HEK293 (cell line): Measurements from ENCODE around the gene SBF2.

Experiments used
- CTCF ChIA-PET: fragments of 350-600 bp; formaldehyde crosslinking; extraction: SDS; loops from one replicate; lab custom pipeline; 2021; ENCODE audit warnings: antibody characterized with exemption; lab: Yijun Ruan, JAX
- POLR2A ChIA-PET: fragments of 300-600 bp; formaldehyde crosslinking; extraction: SDS; loops from one replicate; lab custom pipeline; 2020; ENCODE audit warnings: antibody characterized with exemption, inconsistent platforms; lab: Yijun Ruan, JAX
- H3K27ac ChIP-seq: fragments of 200-500 bp; sonication (Bioruptor generic); 2 replicates; pipeline ENCODE4 v1.5.1; 2014; ENCODE audit warnings: low read depth, low read length, control low read depth, inconsistent platforms; ENCODE audit errors: extremely low read depth
- H3K36me3 ChIP-seq, 2 experiments: fragments of 200-500 bp in 1 of 2; sonication (Bioruptor generic) in 1 of 2; 1 replicate in 1 of 2; 2 replicates in 1 of 2; pipeline ENCODE4 v1.5.1; 2014 to 2017; ENCODE audit warnings: inconsistent platforms in 2 of 2, low read length in 2 of 2; ENCODE audit not compliant: control insufficient read depth in 2 of 2, insufficient read depth in 1 of 2
- H3K4me1 ChIP-seq: fragments of 200-500 bp; sonication (Bioruptor generic); 2 replicates; pipeline ENCODE4 v1.5.1; 2014; ENCODE audit warnings: mild to moderate bottlenecking, low read length, inconsistent platforms; ENCODE audit not compliant: control insufficient read depth, insufficient read depth
- H3K4me3 ChIP-seq: 2 replicates; pipeline ENCODE4 v1.5.1; 2011; ENCODE audit warnings: low read depth, mild to moderate bottlenecking, control low read depth, low read length, moderate library complexity
- H3K9me3 ChIP-seq: fragments of 200-500 bp; sonication (Bioruptor generic); 2 replicates; pipeline ENCODE4 v1.5.1; 2014; ENCODE audit warnings: low read depth, low read length, inconsistent platforms; ENCODE audit not compliant: control insufficient read depth, insufficient read depth
- FEZF1 ChIP-seq: fragments of 450-650 bp; formaldehyde crosslinking; IDR thresholded peaks from 2 replicates; pipeline ENCODE4 v1.5.1; 2016; ENCODE audit warnings: missing biosample characterization, missing genetic modification characterization
- GFI1B ChIP-seq: fragments of 450-650 bp; formaldehyde crosslinking; IDR thresholded peaks from 2 replicates; pipeline ENCODE4 v1.5.1; 2016; ENCODE audit warnings: missing biosample characterization, missing genetic modification characterization
- SCRT1 ChIP-seq: fragments of 450-650 bp; formaldehyde crosslinking; IDR thresholded peaks from 2 replicates; pipeline ENCODE4 v1.5.1; 2016; ENCODE audit warnings: missing biosample characterization, missing genetic modification characterization, borderline replicate concordance
- SETDB1 ChIP-seq: IDR thresholded peaks from one replicate; pipeline ENCODE4 v1.6.1; 2017; ENCODE audit warnings: mild to moderate bottlenecking, low read length, moderate library complexity, mixed read lengths; ENCODE audit not compliant: insufficient read length
- ZBTB8A ChIP-seq: fragments of 450-650 bp; formaldehyde crosslinking; IDR thresholded peaks from 2 replicates; pipeline ENCODE4 v1.5.1; 2016; ENCODE audit warnings: missing biosample characterization, missing genetic modification characterization
- ZFP37 ChIP-seq: fragments of 450-650 bp; formaldehyde crosslinking; IDR thresholded peaks from 2 replicates; pipeline ENCODE4 v1.5.1; 2016; ENCODE audit warnings: missing biosample characterization, missing genetic modification characterization
- ZNF146 ChIP-seq: fragments of 450-650 bp; formaldehyde crosslinking; IDR thresholded peaks from 2 replicates; pipeline ENCODE4 v1.5.1; 2016; ENCODE audit warnings: missing biosample characterization, missing genetic modification characterization
- ZNF2 ChIP-seq: fragments of 450-650 bp; formaldehyde crosslinking; IDR thresholded peaks from 2 replicates; pipeline ENCODE4 v1.5.1; 2016; ENCODE audit warnings: missing biosample characterization, missing genetic modification characterization
- ZNF214 ChIP-seq: fragments of 450-650 bp; formaldehyde crosslinking; IDR thresholded peaks from 2 replicates; pipeline ENCODE4 v1.5.1; 2017; ENCODE audit warnings: missing biosample characterization, mild to moderate bottlenecking, missing genetic modification characterization, borderline replicate concordance
- ZNF221 ChIP-seq: fragments of 450-650 bp; formaldehyde crosslinking; IDR thresholded peaks from 2 replicates; pipeline ENCODE4 v1.5.1; 2017; ENCODE audit warnings: missing biosample characterization, missing genetic modification characterization, borderline replicate concordance
- ZNF26 ChIP-seq: fragments of 450-650 bp; formaldehyde crosslinking; IDR thresholded peaks from 2 replicates; pipeline ENCODE4 v1.5.1; 2016; ENCODE audit warnings: missing biosample characterization, missing genetic modification characterization
- ZNF266 ChIP-seq: fragments of 450-650 bp; formaldehyde crosslinking; IDR thresholded peaks from 2 replicates; pipeline ENCODE4 v1.5.1; 2016; ENCODE audit warnings: missing biosample characterization, missing genetic modification characterization, low read depth
- ZNF274 ChIP-seq, 2 experiments: fragments of 200-500 bp in 1 of 2; fragments of 450-650 bp in 1 of 2; sonication (Bioruptor generic) in 1 of 2; formaldehyde crosslinking in 1 of 2; IDR thresholded peaks; 2 replicates each; pipeline versions ENCODE4 v1.5.1 to v1.6.1; 2014 to 2016; ENCODE audit warnings: borderline replicate concordance in 1 of 2, inconsistent platforms in 1 of 2, low read length in 1 of 2, missing biosample characterization in 1 of 2, missing genetic modification characterization in 1 of 2
- ZNF341 ChIP-seq: fragments of 450-650 bp; formaldehyde crosslinking; IDR thresholded peaks from 2 replicates; pipeline ENCODE4; 2016; ENCODE audit warnings: low read depth, missing biosample characterization, missing genetic modification characterization
- ZNF404 ChIP-seq: fragments of 450-650 bp; formaldehyde crosslinking; IDR thresholded peaks from 2 replicates; pipeline ENCODE4 v1.5.1; 2017; ENCODE audit warnings: missing biosample characterization, missing genetic modification characterization
- ZNF48 ChIP-seq: fragments of 450-650 bp; formaldehyde crosslinking; IDR thresholded peaks from 2 replicates; pipeline ENCODE4 v1.5.1; 2016; ENCODE audit warnings: missing biosample characterization, missing genetic modification characterization
- ZNF514 ChIP-seq: fragments of 450-650 bp; formaldehyde crosslinking; IDR thresholded peaks from 2 replicates; pipeline ENCODE4 v1.5.1; 2016; ENCODE audit warnings: missing biosample characterization, missing genetic modification characterization
- ZNF596 ChIP-seq: fragments of 450-650 bp; IDR thresholded peaks from 2 replicates; pipeline ENCODE4 v1.5.0; 2018; ENCODE audit warnings: missing biosample characterization, mild to moderate bottlenecking, missing genetic modification characterization, moderate library complexity
- ZNF837 ChIP-seq: fragments of 450-650 bp; formaldehyde crosslinking; IDR thresholded peaks from 2 replicates; pipeline ENCODE4 v1.5.1; 2016; ENCODE audit warnings: missing biosample characterization, missing genetic modification characterization
- ZNF843 ChIP-seq: fragments of 450-650 bp; formaldehyde crosslinking; IDR thresholded peaks from 2 replicates; pipeline ENCODE4 v1.5.1; 2016; ENCODE audit warnings: missing biosample characterization, missing genetic modification characterization
- ZSCAN16 ChIP-seq: fragments of 450-650 bp; formaldehyde crosslinking; IDR thresholded peaks from 2 replicates; pipeline ENCODE4 v1.5.1; 2016; ENCODE audit warnings: missing biosample characterization, missing genetic modification characterization
- TF ChIP-seq, protein P1 (sequence below): fragments of 450-650 bp; formaldehyde crosslinking; IDR thresholded peaks from 2 replicates; pipeline ENCODE4 v1.5.1; 2017; ENCODE audit warnings: missing biosample characterization, missing genetic modification characterization
- TF ChIP-seq, protein P2 (sequence below): fragments of 450-650 bp; formaldehyde crosslinking; IDR thresholded peaks from 2 replicates; pipeline ENCODE4 v1.5.1; 2016; ENCODE audit warnings: missing biosample characterization, missing genetic modification characterization
- TF ChIP-seq, protein P3 (sequence below): fragments of 450-650 bp; IDR thresholded peaks from 2 replicates; pipeline ENCODE4 v1.5.1; 2018; ENCODE audit warnings: missing biosample characterization, mild to moderate bottlenecking, missing genetic modification characterization

Gene SBF2

DNA sequence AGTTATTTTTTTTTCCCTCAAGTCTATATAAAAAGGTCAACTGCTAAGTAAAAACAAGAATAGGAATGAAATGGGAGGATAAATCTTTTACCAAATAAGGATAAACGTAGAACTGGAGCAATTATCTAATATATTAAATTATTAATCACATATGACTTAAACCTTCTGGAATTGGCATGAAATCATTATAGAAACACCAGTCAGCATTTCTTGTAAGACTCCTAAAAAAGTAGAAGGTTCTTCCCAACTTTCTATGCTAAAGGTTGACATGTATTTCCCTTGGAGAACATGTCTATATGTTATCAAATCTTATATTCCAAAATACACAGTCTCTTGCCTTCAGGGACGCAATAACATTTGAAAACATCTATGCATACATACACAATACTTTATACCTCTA is 143.2 kb downstream of the SBF2 start (continued):
- TF ChIP-seq ZNF596 (tag by site-specific recombination), result no peak

GRCh38 chr11:10149553-10149952 is 144.5 kb downstream of the SBF2 start:
- H3K4me1 ChIP-seq, result no peaks in the 10 kb centered on the region
- no peak for TF ChIP-seq ZNF341 (tag by site-specific recombination)
- no peak for TF ChIP-seq ZSCAN16 (tag by site-specific recombination)
- no peak for TF ChIP-seq ZNF514 (tag by site-specific recombination)
- no peak for TF ChIP-seq ZNF48 (tag by site-specific recombination)
- no peak for TF ChIP-seq SETDB1
- TF ChIP-seq ZNF837 (tag by site-specific recombination), result no peak
- no peak for TF ChIP-seq ZNF843 (tag by site-specific recombination)
- TF ChIP-seq, protein P1, sequence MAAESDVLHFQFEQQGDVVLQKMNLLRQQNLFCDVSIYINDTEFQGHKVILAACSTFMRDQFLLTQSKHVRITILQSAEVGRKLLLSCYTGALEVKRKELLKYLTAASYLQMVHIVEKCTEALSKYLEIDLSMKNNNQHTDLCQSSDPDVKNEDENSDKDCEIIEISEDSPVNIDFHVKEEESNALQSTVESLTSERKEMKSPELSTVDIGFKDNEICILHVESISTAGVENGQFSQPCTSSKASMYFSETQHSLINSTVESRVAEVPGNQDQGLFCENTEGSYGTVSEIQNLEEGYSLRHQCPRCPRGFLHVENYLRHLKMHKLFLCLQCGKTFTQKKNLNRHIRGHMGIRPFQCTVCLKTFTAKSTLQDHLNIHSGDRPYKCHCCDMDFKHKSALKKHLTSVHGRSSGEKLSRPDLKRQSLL (tag by site-specific recombination), result no peak
- TF ChIP-seq, all 188 proteins: peak for 0
- H3K27ac ChIP-seq, result no peak overlapping the region
- H3K9me3 ChIP-seq, result no peaks in the 10 kb centered on the region
- no peaks in the 10 kb centered on the region for H3K36me3 ChIP-seq
- ChIA-PET CTCF (no interaction called here), POLR2A (no interaction called here)
- no peak overlapping the region for H3K4me3 ChIP-seq

DNA sequence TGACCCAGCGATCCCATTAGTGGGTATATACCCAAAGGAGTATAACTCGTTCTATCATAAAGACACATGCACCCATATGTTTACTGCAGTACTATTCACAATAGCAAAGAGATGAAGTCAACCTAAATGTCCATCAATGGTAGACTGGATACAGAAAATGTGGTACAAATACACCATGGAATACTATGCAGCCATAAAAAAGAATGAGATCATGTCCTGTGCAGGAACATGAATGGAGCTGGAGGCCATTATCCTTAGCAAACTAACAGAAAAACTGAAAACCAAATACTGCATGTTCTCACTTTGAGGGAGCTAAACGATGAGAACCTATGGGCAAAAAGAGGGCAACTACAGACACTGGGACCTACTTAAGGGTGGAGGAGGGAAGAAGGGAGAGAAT is 146.8 kb downstream of the SBF2 start:
- no peaks in the 10 kb centered on the region for H3K4me1 ChIP-seq
- no peak overlapping the region for H3K27ac ChIP-seq
- no peaks in the 10 kb centered on the region for H3K36me3 ChIP-seq
- CTCF ChIA-PET, result no interaction called here
- H3K9me3 ChIP-seq, result no peaks in the 10 kb centered on the region
- no peak for TF ChIP-seq ZNF266 (tag by site-specific recombination)
- TF ChIP-seq, protein P2, sequence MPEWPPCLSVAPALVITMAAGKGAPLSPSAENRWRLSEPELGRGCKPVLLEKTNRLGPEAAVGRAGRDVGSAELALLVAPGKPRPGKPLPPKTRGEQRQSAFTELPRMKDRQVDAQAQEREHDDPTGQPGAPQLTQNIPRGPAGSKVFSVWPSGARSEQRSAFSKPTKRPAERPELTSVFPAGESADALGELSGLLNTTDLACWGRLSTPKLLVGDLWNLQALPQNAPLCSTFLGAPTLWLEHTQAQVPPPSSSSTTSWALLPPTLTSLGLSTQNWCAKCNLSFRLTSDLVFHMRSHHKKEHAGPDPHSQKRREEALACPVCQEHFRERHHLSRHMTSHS (tag by site-specific recombination), result no peak
- TF ChIP-seq GFI1B, result no peak
- TF ChIP-seq ZNF214 (tag by site-specific recombination), result no peak
- no peak for TF ChIP-seq ZNF26 (tag by site-specific recombination)
- TF ChIP-seq ZNF221 (tag by site-specific recombination), result no peak
- TF ChIP-seq ZNF146 (tag by site-specific recombination), result peak; percentile 65
- no peak overlapping the region for H3K4me3 ChIP-seq
- POLR2A ChIA-PET, result no interaction called here

- H3K4me1 ChIP-seq, result no peaks in the 10 kb centered on the region
- POLR2A ChIA-PET, result no interaction called here
- CTCF ChIA-PET, result no interaction called here
- no peak overlapping the region for H3K27ac ChIP-seq
- H3K9me3 ChIP-seq, result no peaks in the 10 kb centered on the region
- H3K36me3 ChIP-seq, result no peaks in the 10 kb centered on the region
- no peak overlapping the region for H3K4me3 ChIP-seq
- TF ChIP-seq, protein P3, sequence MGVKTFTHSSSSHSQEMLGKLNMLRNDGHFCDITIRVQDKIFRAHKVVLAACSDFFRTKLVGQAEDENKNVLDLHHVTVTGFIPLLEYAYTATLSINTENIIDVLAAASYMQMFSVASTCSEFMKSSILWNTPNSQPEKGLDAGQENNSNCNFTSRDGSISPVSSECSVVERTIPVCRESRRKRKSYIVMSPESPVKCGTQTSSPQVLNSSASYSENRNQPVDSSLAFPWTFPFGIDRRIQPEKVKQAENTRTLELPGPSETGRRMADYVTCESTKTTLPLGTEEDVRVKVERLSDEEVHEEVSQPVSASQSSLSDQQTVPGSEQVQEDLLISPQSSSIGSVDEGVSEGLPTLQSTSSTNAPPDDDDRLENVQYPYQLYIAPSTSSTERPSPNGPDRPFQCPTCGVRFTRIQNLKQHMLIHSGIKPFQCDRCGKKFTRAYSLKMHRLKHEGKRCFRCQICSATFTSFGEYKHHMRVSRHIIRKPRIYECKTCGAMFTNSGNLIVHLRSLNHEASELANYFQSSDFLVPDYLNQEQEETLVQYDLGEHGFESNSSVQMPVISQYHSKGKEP (tag by site-specific recombination), result no peak
- TF ChIP-seq ZFP37 (tag by site-specific recombination) (no peak), ZBTB8A (tag by site-specific recombination) (no peak), ZNF274 (IDR thresholded peaks at IDR 0.05; ENCODE audit: low read length) (no peak), ZNF274 (tag by site-specific recombination; IDR thresholded peaks at IDR 0.05; ENCODE audit: borderline replicate concordance) (no peak), ZNF404 (no peak), ZNF2 (tag by site-specific recombination) (no peak), SCRT1 (tag by site-specific recombination) (no peak), FEZF1 (tag by site-specific recombination) (no peak)
Observed at GRCh38 chr11:10144954-10145353, 149.1 kb downstream of the SBF2 start.
